GM12878 (cell line): ENCODE data around the gene CHCHD3. TPM values are rescaled to one million over a fixed set of nuclear protein-coding genes. Genes with fewer than 3 reads are reported as not detected.

Experiments
- ATAC-seq: fragments of 200-7000 bp; cut with Tn5 transposase; 3 replicates; pipeline ENCODE4 v1.9.1; 2020; ENCODE audit warnings: mild to moderate bottlenecking, moderate library complexity
- BruUV-seq: library from RNA; stranded (reverse); fragments of 400-500 nt; replicated peaks from 2 replicates; lab custom pipeline; 2021; lab: Mats Ljungman, UMichigan
- CTCF ChIA-PET: fragments of 300-600 bp; sonication (Branson Sonifier 250); formaldehyde crosslinking; extraction: SDS; loops from one replicate; lab custom pipeline; 2021; ENCODE audit warnings: inconsistent platforms; lab: Yijun Ruan, JAX
- POLR2A ChIA-PET: fragments of 350-600 bp; formaldehyde crosslinking; extraction: SDS; loops from one replicate; lab custom pipeline; 2021; ENCODE audit warnings: inconsistent platforms; lab: Charles Lee
- RAD21 ChIA-PET: fragments of 300-600 bp; sonication (Branson Sonifier 250); formaldehyde crosslinking; loops from one replicate; lab custom pipeline; 2023; ENCODE audit warnings: antibody characterized with exemption; ENCODE audit not compliant: unreplicated experiment; lab: Charles Lee
- SMC1A ChIA-PET: fragments of 300-600 bp; sonication (Branson Sonifier 250); formaldehyde crosslinking; loops from one replicate; lab custom pipeline; 2023; ENCODE audit not compliant: unreplicated experiment, uncharacterized antibody; lab: Charles Lee
- DNase-seq: peaks from one replicate; pipeline ENCODE4 v3.0.0-alpha.2; 2011; ENCODE audit warnings: low read depth, low spot score
- FAIRE-seq: peaks from 3 replicates; lab custom pipeline; 2011; peaks lifted over from hg19 to GRCh38; lab: Jason Lieb, UNC
- H2AFZ ChIP-seq: 2 replicates; pipeline ENCODE4 v1.6.0; 2011; ENCODE audit warnings: low read depth, low read length, control low read depth; ENCODE audit not compliant: control insufficient read depth
- H3K27ac ChIP-seq: 2 replicates; pipeline ENCODE4 v1.5.1; 2011; ENCODE audit warnings: control low read depth; ENCODE audit not compliant: control insufficient read depth, insufficient read depth
- H3K27me3 ChIP-seq, 2 experiments: replicated peaks in 1 of 2; 2 replicates each; pipeline versions ENCODE4 v1.6.0 to v1.6.1; 2011; ENCODE audit warnings: low read length in 1 of 2; ENCODE audit not compliant: control insufficient read depth in 2 of 2, insufficient read depth in 2 of 2
- H3K36me3 ChIP-seq, 2 experiments: 2 replicates each; pipeline ENCODE4 v1.5.1; 2011; ENCODE audit warnings: low read length in 1 of 2; ENCODE audit not compliant: control insufficient read depth in 2 of 2, insufficient read depth in 2 of 2
- H3K4me1 ChIP-seq: 2 replicates; pipeline ENCODE4 v1.6.1; 2011; ENCODE audit warnings: mild to moderate bottlenecking, low read length, moderate library complexity, mixed read lengths; ENCODE audit not compliant: control insufficient read depth, insufficient read depth
- H3K4me2 ChIP-seq: 2 replicates; pipeline ENCODE4 v1.6.0; 2011; ENCODE audit warnings: control low read depth; ENCODE audit not compliant: control insufficient read depth, insufficient read depth
- H3K4me3 ChIP-seq: fragments of 200-600 bp; sonication (generic); 2 replicates; pipeline ENCODE4 v1.5.1; 2016
- H3K79me2 ChIP-seq: 2 replicates; pipeline ENCODE4 v1.6.0; 2011; ENCODE audit warnings: low read length; ENCODE audit not compliant: control insufficient read depth, insufficient read depth
- H3K9ac ChIP-seq: 2 replicates; pipeline ENCODE4 v1.8.0; 2011; ENCODE audit warnings: low read length, control low read depth, mixed read lengths; ENCODE audit not compliant: control insufficient read depth, insufficient read depth
- H3K9me3 ChIP-seq: replicated peaks from 3 replicates; pipeline ENCODE4 v1.5.1; 2011; ENCODE audit warnings: mild to moderate bottlenecking, low read length; ENCODE audit not compliant: control insufficient read depth, insufficient read depth
- H4K20me1 ChIP-seq: 2 replicates; pipeline ENCODE4 v1.6.0; 2011; ENCODE audit not compliant: control insufficient read depth, insufficient read depth
- ATF3 ChIP-seq: IDR thresholded peaks from 2 replicates; pipeline ENCODE4 v1.6.1; 2011; ENCODE audit warnings: low read depth, mild to moderate bottlenecking, low read length, moderate library complexity, borderline replicate concordance; ENCODE audit errors: extremely low read depth
- E2F4 ChIP-seq: IDR thresholded peaks from 2 replicates; pipeline ENCODE4 v1.6.1; 2012; ENCODE audit warnings: low read depth, low read length, improper control_type of control experiment
- IKZF1 ChIP-seq: fragments of 450-650 bp; conservative IDR thresholded peaks from 2 replicates; pipeline ENCODE4 v1.6.1; 2017; ENCODE audit warnings: antibody characterized with exemption, mild to moderate bottlenecking
- IKZF2 ChIP-seq, 2 experiments: fragments of 450-650 bp; IDR thresholded peaks; 2 replicates each; pipeline ENCODE4 v1.6.1; 2017; ENCODE audit warnings: mild to moderate bottlenecking in 2 of 2, moderate library complexity in 2 of 2
- MTA2 ChIP-seq: fragments of 450-650 bp; IDR thresholded peaks from 2 replicates; pipeline ENCODE4 v1.6.1; 2016; ENCODE audit warnings: low read depth, mild to moderate bottlenecking, moderate library complexity
- NR2C1 ChIP-seq: fragments of 450-650 bp; IDR thresholded peaks from 2 replicates; pipeline ENCODE4 v1.6.1; 2017; ENCODE audit warnings: antibody characterized with exemption, mild to moderate bottlenecking, moderate library complexity
- NRF1 ChIP-seq: conservative IDR thresholded peaks from 2 replicates; pipeline ENCODE4 v1.6.1; 2011; ENCODE audit warnings: mild to moderate bottlenecking, low read depth, low read length, improper control_type of control experiment
- PAX5 ChIP-seq: IDR thresholded peaks from 2 replicates; pipeline ENCODE4 v1.6.1; 2011; ENCODE audit warnings: low read depth, low read length, borderline replicate concordance
- RCOR1 ChIP-seq: conservative IDR thresholded peaks from 2 replicates; pipeline ENCODE4 v1.6.1; 2012; ENCODE audit warnings: low read depth, low read length, improper control_type of control experiment
- SPI1 ChIP-seq: IDR thresholded peaks from 2 replicates; pipeline ENCODE4 v1.6.1; 2011; ENCODE audit warnings: low read depth, mild to moderate bottlenecking, low read length, moderate library complexity, borderline replicate concordance; ENCODE audit not compliant: insufficient read depth
- STAT3 ChIP-seq: IDR thresholded peaks from 2 replicates; pipeline ENCODE4 v1.6.1; 2011; ENCODE audit warnings: low read depth, low read length, improper control_type of control experiment
- SUZ12 ChIP-seq: fragments of 200-600 bp; sonication (generic); IDR thresholded peaks from one replicate; pipeline ENCODE4 v1.6.1; 2018; ENCODE audit warnings: antibody characterized with exemption, mild to moderate bottlenecking; ENCODE audit not compliant: unreplicated experiment
- TARDBP ChIP-seq: IDR thresholded peaks from 2 replicates; pipeline ENCODE4 v1.6.1; 2016; ENCODE audit warnings: borderline replicate concordance
- ZNF384 ChIP-seq: IDR thresholded peaks from 2 replicates; pipeline ENCODE4 v1.6.1; 2012; ENCODE audit warnings: low read depth, mild to moderate bottlenecking, low read length, improper control_type of control experiment, borderline replicate concordance
- WGBS: methylation state at CpG from one replicate; pipeline ENCODE4 v1.1.6; 2016; ENCODE audit warnings: low lambda C conversion rate; ENCODE audit not compliant: insufficient replicate concordance, insufficient coverage; ENCODE audit errors: missing lambda C conversion rate; 5-methylcytosine and 5-hydroxymethylcytosine counted together
- in situ Hi-C: fragments of 300-500 bp; cut with MboI; formaldehyde crosslinking; loops from 9 replicates; pipeline ENCODE4 v1.14.3; 2018; ENCODE audit warnings: mixed read lengths
- intact Hi-C: fragments of 100-400 bp; cut with micrococcal nuclease; formaldehyde crosslinking; loops from one replicate; pipeline ENCODE4 v1.14.2; 2022; ENCODE audit not compliant: unreplicated experiment
- polyA plus RNA-seq, 11 experiments: library from polyadenylated mRNA; depleted of rRNA in 4 of 11; unstranded in 6 of 11; stranded (reverse) in 5 of 11; fragments of >200 nt; fragmentation: Nextera tagmentation in 4 of 11; fragmentation: Illumina TruSeq in 1 of 11; extraction: Ambion mirVana in 4 of 11; extraction: Trizol in 1 of 11; gene quantifications; 1 replicate in 1 of 11; 2 replicates in 10 of 11; pipeline versions ENCODE4 v1.2.1 to v1.2.3, GENCODE V29; 2011 to 2016; ENCODE audit warnings: inconsistent platforms in 2 of 11, missing spikeins in 2 of 11, low read depth in 1 of 11
- total RNA-seq, 4 experiments: library from RNA; depleted of rRNA in 3 of 4; stranded (reverse); fragments of >200 nt in 3 of 4; fragmentation: Illumina TruSeq in 1 of 4; extraction: Trizol in 1 of 4; gene quantifications; 2 replicates each; pipeline versions ENCODE4 v1.2.1 to v1.2.3, GENCODE V29; 2013 to 2021

CHCHD3 gene
- total and polyA plus RNA-seq, 10 of the 15 experiments (the other 5 are each of a cell fraction or from before 2014, with no cell fraction given) = 38.3 to 178 (median 96.2) TPM

GRCh38 chr7:132869166-132869861 is 212.6 kb downstream of the CHCHD3 start:
- no peak overlapping the region for H2AFZ ChIP-seq
- TF ChIP-seq MTA2 (peak; percentile 53; the same call in 1 of the 2 replicates), PAX5 (no peak), TARDBP (no peak), NRF1 (no peak), ZNF384 (no peak), SPI1 (peak; percentile 81), IKZF2 (IDR thresholded peaks at IDR 0.05) (peak in 1 of 2 experiments; percentile 37; a peak in 1 of 4 replicates), STAT3 (no peak), SUZ12 (no peak), NR2C1 (no peak), IKZF1 (0 out of 2 replicates have a peak, but pooled peaks have one; percentile 28), ATF3 (no peak), E2F4 (peak; percentile 67; the same call in 1 of the 2 replicates), RCOR1 (no peak)
- intact Hi-C loops (no loop called here), in situ Hi-C loops (no loop called here)
- H3K27me3 ChIP-seq = no peaks in the 10 kb centered on the region
- DNase-seq = no peak
- H3K36me3 ChIP-seq = no peaks in the 10 kb centered on the region; a peak in 1 of 4 replicates
- no peak overlapping the region for H3K4me3 ChIP-seq
- peak overlapping the region; percentile 18; the same call in 1 of the 2 replicates for H3K27ac ChIP-seq
- H3K9me3 ChIP-seq = no peaks in the 10 kb centered on the region; the same call in 2 of the 3 replicates
- no peak for FAIRE-seq
- BruUV-seq = no TSS peak
- WGBS = 89% methylated on average over 5 of the region's 5 CpGs
- ATAC-seq = peak; percentile 71
- peak overlapping the region; percentile 28; the same call in 1 of the 2 replicates for H3K4me2 ChIP-seq
- peaks cover 2% of the 10 kb centered on the region; the same call in 1 of the 2 replicates for H3K79me2 ChIP-seq
- ChIA-PET RAD21 (interaction anchor here (1.1 to 2.5 kb wide), 3 partner anchors 14 to 72 kb away, joined by 3 to 14 read pairs (median 3); no protein-coding TSS in a partner anchor), SMC1A (interaction anchor here (0.8 to 5.8 kb wide), 13 partner anchors 8 to 213 kb away, joined by 3 to 53 read pairs (median 4); partner anchors contain the start of gene CHCHD3), CTCF (interaction anchor here (0.8 to 1.2 kb wide), 3 partner anchors 12 to 25 kb away, joined by 3 read pairs; no protein-coding TSS in a partner anchor), POLR2A (interaction anchor here (0.6 to 2.0 kb wide), 5 partner anchors 10 to 26 kb away, joined by 3 to 6 read pairs (median 3); no protein-coding TSS in a partner anchor)
- H3K4me1 ChIP-seq = peaks cover 17% of the 10 kb centered on the region; the same call in 1 of the 2 replicates
- no peak overlapping the region for H3K9ac ChIP-seq
- no peaks in the 10 kb centered on the region for H4K20me1 ChIP-seq
